SK-N-DZ (cell line): ENCODE data around the gene RFTN1.

Source experiments
- DNase-seq: peaks from one replicate; pipeline ENCODE4 v3.0.0-alpha.2; 2015; ENCODE audit warnings: low spot score

Gene RFTN1

DNA sequence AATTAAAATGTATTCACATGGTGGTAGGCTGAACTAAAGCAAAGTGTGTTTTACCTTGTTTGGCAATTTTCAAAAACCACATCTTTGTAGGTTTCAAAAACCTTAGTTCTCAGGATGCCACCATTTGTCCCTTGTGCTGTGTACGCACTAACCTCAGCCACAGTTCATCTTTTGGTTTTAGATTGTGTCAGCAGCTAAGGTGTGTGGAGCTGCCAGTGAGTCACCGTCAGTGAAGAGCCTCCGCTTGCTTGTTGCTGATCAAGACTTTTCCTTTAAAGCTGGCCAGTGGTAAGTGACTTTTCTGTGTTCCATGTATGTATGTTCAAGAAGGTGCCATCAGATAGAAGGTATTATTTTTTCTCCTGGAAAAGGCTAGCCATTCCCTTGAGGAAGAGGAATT, 227.3 kb downstream of the RFTN1 start:
- no peak for DNase-seq

GRCh38 chr3:16284633-16285032, 228.9 kb downstream of the RFTN1 start:
- no peak for DNase-seq

DNA sequence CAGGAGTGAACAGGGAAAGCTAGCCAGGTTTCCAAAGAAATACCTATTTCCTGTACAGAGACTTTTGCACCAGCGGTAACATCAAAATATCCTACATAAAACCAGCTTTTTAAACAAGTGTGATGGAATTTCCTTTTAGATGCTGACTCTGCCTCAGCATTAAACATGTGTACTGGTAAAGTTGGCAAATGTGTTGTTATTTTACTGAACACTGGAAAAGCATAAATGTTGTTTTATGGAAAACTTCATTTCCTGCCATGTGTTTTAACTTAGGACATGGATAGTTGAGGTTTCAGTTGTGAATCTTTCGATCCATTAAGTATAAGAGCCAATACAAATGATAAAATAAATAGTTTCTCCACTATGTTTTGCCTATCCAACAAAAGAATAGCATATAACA, 232.8 kb downstream of the RFTN1 start:
- no peak for DNase-seq

DNA sequence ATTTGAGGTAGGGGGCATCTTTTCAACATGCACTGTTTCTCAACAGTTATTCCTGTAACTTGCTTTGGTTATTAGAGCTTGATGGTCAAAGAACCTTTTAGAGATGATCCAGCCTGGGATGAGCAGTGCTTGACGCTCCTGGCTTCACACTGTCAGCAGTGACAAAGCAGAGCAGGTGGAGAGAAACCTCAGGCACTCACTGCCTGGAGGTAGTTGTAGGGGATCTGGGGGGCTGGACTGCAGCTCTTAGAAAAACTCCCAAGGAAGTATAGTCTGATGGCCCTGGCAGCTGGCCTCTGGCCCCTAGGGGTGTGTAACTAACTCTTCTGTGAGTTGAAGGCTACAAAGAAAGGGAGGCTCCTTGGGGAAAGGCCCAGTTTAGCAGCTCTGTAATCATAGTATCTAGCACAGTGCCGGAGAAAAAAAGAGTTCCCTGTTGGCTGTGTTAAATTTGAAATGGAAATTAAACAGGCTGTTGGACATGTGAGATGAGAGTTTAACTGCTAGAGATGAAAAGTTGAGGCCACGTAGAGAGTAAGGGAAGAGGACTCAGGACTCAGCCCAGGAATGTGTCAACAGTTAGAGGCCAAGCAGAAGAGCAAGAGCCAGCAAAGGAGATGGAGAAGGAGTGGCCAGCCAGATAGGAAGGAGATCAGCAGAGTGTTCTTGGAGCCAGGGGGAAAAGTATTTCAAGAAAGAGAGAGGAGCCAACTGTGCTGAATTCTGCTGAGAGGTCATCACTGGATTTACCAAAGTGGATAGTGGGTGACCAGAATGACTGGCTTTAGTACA, 234.3 kb downstream of the RFTN1 start:
- DNase-seq: no peak

DNA sequence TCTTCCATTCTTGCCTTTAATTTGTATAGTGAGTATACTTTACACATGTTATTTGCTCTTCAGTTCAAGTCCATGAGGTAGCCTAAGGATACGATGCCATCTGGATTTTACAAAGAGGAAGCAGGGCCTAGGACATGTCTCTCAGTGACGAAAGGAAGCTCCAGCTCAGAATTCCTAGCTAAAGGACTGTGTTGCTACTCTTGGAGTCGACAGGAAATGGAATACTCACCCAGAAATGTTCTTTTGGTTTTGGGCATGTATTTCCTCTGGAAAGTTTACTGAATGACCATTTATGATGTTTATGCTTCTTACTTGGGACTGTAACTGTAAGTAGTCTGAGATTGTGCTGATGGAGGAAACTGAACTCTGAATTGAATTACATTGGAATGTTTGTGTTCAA, 236.0 kb downstream of the RFTN1 start:
- no peak for DNase-seq

GRCh38 chr3:16273867-16274266, 239.6 kb downstream of the RFTN1 start:
- no peak for DNase-seq

DNA sequence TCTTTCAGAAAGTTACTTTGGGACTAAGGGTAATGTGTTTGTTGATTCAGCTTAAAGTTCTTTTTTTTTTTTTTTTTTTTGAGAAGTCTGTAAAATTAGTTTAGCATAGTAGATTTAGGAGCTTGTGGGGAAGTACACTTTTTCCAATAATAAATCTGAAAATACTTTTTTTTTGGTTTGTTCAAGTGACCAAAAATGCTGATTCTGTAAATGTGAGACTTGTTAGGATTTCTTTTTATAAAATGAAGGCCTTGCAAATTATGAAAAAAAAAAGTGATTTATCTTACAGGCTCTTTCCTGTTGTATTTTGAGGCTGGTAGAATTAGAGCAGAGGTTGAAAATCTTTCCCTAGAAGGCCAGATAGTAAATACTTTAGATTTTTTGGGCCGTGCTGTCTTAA, 240.9 kb downstream of the RFTN1 start:
- DNase-seq: no peak

DNA sequence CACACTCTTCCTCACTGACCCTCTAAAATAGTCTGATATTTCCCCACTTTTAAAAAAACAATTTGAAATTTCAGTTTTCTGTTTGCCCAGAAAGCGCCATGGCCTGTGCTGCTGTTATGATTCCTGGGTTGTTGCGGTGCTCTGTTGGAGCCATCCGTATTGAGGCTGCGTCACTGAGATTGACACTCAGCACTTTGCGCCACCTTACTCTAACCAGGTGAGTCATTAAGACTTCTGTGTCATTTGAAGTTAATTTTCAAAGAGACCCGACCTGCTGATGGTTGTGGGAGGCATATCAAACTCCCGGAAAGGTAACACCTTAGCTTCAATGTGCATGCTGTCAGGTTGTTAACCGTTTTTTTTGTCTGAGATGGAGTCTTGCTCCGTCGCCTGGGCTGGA, 242.6 kb downstream of the RFTN1 start:
- no peak for DNase-seq

GRCh38 chr3:16266714-16267113, 246.8 kb downstream of the RFTN1 start:
- DNase-seq: no peak
